GM23338 (cell line): Measurements from ENCODE around the gene TRMT5. TPM values are rescaled to one million over a fixed set of nuclear protein-coding genes. Genes with fewer than 3 reads are reported as not detected.

Experiments
- ATAC-seq: fragments of 200-7000 bp; cut with Tn5 transposase; 3 replicates; pipeline ENCODE4 v1.9.1; 2020
- DNase-seq: peaks from one replicate; pipeline ENCODE4 v3.0.0-alpha.2; 2015; ENCODE audit warnings: low spot score
- H2AFZ ChIP-seq: fragments of 200-600 bp; sonication (generic); 2 replicates; pipeline ENCODE4 v1.8.0; 2016; ENCODE audit warnings: antibody characterized with exemption, mild to moderate bottlenecking, moderate library complexity
- H3F3A ChIP-seq: fragments of 200-600 bp; sonication (generic); replicated peaks from 2 replicates; pipeline ENCODE4 v1.8.0; 2017; ENCODE audit warnings: antibody characterized with exemption, mixed run types, low read depth
- H3K27ac ChIP-seq: fragments of 200-600 bp; sonication (generic); 2 replicates; pipeline ENCODE4 v1.6.1; 2016; ENCODE audit warnings: low read depth
- H3K27me3 ChIP-seq: fragments of 200-600 bp; sonication (generic); 2 replicates; pipeline ENCODE4 v1.8.0; 2016; ENCODE audit warnings: mild to moderate bottlenecking, mixed run types, moderate library complexity; ENCODE audit not compliant: insufficient read depth
- H3K36me3 ChIP-seq: fragments of 200-600 bp; sonication (generic); 2 replicates; pipeline ENCODE4 v1.8.0; 2016; ENCODE audit warnings: mild to moderate bottlenecking; ENCODE audit not compliant: insufficient read depth
- H3K4me1 ChIP-seq: fragments of 200-600 bp; sonication (generic); 2 replicates; pipeline ENCODE4 v1.8.0; 2016; ENCODE audit warnings: mild to moderate bottlenecking, moderate library complexity; ENCODE audit not compliant: insufficient read depth
- H3K4me2 ChIP-seq: fragments of 200-600 bp; sonication (generic); 2 replicates; pipeline ENCODE4 v1.7.1; 2017; ENCODE audit warnings: mixed run types
- H3K4me3 ChIP-seq: fragments of 200-600 bp; sonication (generic); 2 replicates; pipeline ENCODE4 v1.6.1; 2016; ENCODE audit warnings: mixed run types
- H3K79me2 ChIP-seq: fragments of 200-600 bp; sonication (generic); replicated peaks from 2 replicates; pipeline ENCODE4 v1.8.0; 2017; ENCODE audit warnings: mild to moderate bottlenecking; ENCODE audit not compliant: insufficient read depth
- H3K9me2 ChIP-seq: fragments of 200-600 bp; sonication (generic); 2 replicates; pipeline ENCODE4 v1.8.0; 2017; ENCODE audit not compliant: insufficient read depth
- H4K20me1 ChIP-seq: fragments of 200-600 bp; sonication (generic); replicated peaks from 2 replicates; pipeline ENCODE4 v1.8.0; 2017; ENCODE audit warnings: mild to moderate bottlenecking; ENCODE audit not compliant: insufficient read depth
- H3K27ac Mint-ChIP-seq: 2 replicates; pipeline ENCODE4 v1.8.0; 2020; ENCODE audit warnings: inconsistent platforms, mild to moderate bottlenecking, moderate library complexity, mixed read lengths
- H3K27me3 Mint-ChIP-seq: 3 replicates; pipeline ENCODE4 v1.8.0; 2022; ENCODE audit warnings: low read depth, mild to moderate bottlenecking, moderate library complexity, mixed read lengths, inconsistent platforms; ENCODE audit not compliant: insufficient read depth, poor library complexity
- H3K36me3 Mint-ChIP-seq: 3 replicates; pipeline ENCODE4 v1.8.0; 2021; ENCODE audit warnings: low read depth, mild to moderate bottlenecking, inconsistent platforms, moderate library complexity, mixed read lengths
- H3K4me1 Mint-ChIP-seq: 3 replicates; pipeline ENCODE4 v1.8.0; 2020; ENCODE audit warnings: mild to moderate bottlenecking, inconsistent platforms, mixed read lengths
- H3K4me3 Mint-ChIP-seq: 3 replicates; pipeline ENCODE4 v1.8.0; 2021; ENCODE audit warnings: moderate library complexity, mild to moderate bottlenecking, inconsistent platforms, mixed read lengths
- H3K9me3 Mint-ChIP-seq: 3 replicates; pipeline ENCODE4 v1.8.0; 2020; ENCODE audit warnings: moderate library complexity, mild to moderate bottlenecking, inconsistent platforms, mixed read lengths
- CREB1 ChIP-seq: fragments of 250-450 bp; sonication (Bioruptor Pico); IDR thresholded peaks from 2 replicates; pipeline ENCODE4 v1.5.0; 2020; ENCODE audit warnings: low read depth, mild to moderate bottlenecking, moderate library complexity
- EZH2 ChIP-seq: fragments of 200-600 bp; sonication (generic); IDR thresholded peaks from one replicate; pipeline ENCODE4 v1.8.0; 2017; ENCODE audit warnings: antibody characterized with exemption, mild to moderate bottlenecking, low read depth; ENCODE audit not compliant: unreplicated experiment
- EZH2phosphoT487 ChIP-seq: fragments of 200-600 bp; sonication (generic); IDR thresholded peaks from one replicate; pipeline ENCODE4 v1.8.1; 2018; ENCODE audit warnings: antibody characterized with exemption; ENCODE audit not compliant: unreplicated experiment
- JUNB ChIP-seq: IDR thresholded peaks from one replicate; pipeline ENCODE4 v1.6.1; 2016; ENCODE audit warnings: antibody characterized with exemption; ENCODE audit not compliant: unreplicated experiment
- POLR2AphosphoS5 ChIP-seq: IDR thresholded peaks from 2 replicates; pipeline ENCODE4 v1.6.1; 2016; ENCODE audit warnings: antibody characterized with exemption, low read depth
- STAT1 ChIP-seq: IDR thresholded peaks from one replicate; pipeline ENCODE4 v1.6.1; 2016; ENCODE audit warnings: antibody characterized with exemption; ENCODE audit not compliant: unreplicated experiment
- ZNF114 ChIP-seq: fragments of 250-450 bp; sonication (Bioruptor Pico); IDR thresholded peaks from 2 replicates; pipeline ENCODE4 v1.5.0; 2020; ENCODE audit warnings: mild to moderate bottlenecking, moderate library complexity
- polyA plus RNA-seq: library from polyadenylated mRNA; unstranded; fragments of >200 nt; fragmentation: Nextera tagmentation; extraction: Ambion mirVana; gene quantifications from 2 replicates; pipeline ENCODE4 v1.2.1, GENCODE V29; 2016
- total RNA-seq: library from RNA; depleted of rRNA; stranded (reverse); fragments of >200 nt; shearing (Covaris generic); gene quantifications from 2 replicates; pipeline ENCODE4 v1.2.3, GENCODE V29; 2014
- TF ChIP-seq, protein P1 (sequence below): fragments of 250-450 bp; sonication (Bioruptor Pico); IDR thresholded peaks from 2 replicates; pipeline ENCODE4 v1.5.0; 2020; ENCODE audit warnings: mild to moderate bottlenecking, moderate library complexity
- TF ChIP-seq, protein P2 (sequence below), 2 experiments: fragments of 200-600 bp in 1 of 2; sonication (generic) in 1 of 2; conservative IDR thresholded peaks; 2 replicates each; pipeline versions ENCODE4 v1.5.1 to v1.6.1; 2016 to 2017; ENCODE audit warnings: antibody characterized with exemption in 2 of 2, low read depth in 2 of 2, mild to moderate bottlenecking in 2 of 2, moderate library complexity in 1 of 2
- TF ChIP-seq, protein P3 (sequence below): IDR thresholded peaks from one replicate; pipeline ENCODE4 v1.6.1; 2018; ENCODE audit warnings: antibody characterized with exemption; ENCODE audit not compliant: unreplicated experiment
- TF ChIP-seq, protein P4 (sequence below): IDR thresholded peaks from 2 replicates; pipeline ENCODE4 v1.6.1; 2016; ENCODE audit warnings: antibody characterized with exemption

The TRMT5 gene
- total and polyA plus RNA-seq, 2 experiments from 2014 or later = 9.8 to 18.4 TPM

DNA sequence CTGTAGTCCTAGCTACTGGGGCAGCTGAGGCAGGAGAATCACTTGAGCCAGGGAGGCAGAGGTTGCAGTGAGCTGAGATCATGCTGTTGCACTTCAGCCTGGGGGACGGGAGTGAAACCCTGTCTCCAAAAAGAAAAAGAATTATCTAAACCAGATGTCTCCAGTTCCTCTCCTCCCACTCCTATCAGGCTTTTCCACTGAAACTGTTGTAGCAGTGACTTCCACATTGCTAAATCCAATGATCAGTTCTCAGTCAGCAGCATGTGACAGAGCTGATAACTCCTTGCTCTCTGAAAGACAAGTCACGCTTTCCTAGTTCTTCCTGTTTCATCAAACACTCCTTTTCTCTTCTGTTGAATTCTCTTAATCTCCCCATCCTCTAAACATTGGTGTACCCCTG is 8.7 kb upstream of the TRMT5 start (continued):
- TF ChIP-seq, protein P1, sequence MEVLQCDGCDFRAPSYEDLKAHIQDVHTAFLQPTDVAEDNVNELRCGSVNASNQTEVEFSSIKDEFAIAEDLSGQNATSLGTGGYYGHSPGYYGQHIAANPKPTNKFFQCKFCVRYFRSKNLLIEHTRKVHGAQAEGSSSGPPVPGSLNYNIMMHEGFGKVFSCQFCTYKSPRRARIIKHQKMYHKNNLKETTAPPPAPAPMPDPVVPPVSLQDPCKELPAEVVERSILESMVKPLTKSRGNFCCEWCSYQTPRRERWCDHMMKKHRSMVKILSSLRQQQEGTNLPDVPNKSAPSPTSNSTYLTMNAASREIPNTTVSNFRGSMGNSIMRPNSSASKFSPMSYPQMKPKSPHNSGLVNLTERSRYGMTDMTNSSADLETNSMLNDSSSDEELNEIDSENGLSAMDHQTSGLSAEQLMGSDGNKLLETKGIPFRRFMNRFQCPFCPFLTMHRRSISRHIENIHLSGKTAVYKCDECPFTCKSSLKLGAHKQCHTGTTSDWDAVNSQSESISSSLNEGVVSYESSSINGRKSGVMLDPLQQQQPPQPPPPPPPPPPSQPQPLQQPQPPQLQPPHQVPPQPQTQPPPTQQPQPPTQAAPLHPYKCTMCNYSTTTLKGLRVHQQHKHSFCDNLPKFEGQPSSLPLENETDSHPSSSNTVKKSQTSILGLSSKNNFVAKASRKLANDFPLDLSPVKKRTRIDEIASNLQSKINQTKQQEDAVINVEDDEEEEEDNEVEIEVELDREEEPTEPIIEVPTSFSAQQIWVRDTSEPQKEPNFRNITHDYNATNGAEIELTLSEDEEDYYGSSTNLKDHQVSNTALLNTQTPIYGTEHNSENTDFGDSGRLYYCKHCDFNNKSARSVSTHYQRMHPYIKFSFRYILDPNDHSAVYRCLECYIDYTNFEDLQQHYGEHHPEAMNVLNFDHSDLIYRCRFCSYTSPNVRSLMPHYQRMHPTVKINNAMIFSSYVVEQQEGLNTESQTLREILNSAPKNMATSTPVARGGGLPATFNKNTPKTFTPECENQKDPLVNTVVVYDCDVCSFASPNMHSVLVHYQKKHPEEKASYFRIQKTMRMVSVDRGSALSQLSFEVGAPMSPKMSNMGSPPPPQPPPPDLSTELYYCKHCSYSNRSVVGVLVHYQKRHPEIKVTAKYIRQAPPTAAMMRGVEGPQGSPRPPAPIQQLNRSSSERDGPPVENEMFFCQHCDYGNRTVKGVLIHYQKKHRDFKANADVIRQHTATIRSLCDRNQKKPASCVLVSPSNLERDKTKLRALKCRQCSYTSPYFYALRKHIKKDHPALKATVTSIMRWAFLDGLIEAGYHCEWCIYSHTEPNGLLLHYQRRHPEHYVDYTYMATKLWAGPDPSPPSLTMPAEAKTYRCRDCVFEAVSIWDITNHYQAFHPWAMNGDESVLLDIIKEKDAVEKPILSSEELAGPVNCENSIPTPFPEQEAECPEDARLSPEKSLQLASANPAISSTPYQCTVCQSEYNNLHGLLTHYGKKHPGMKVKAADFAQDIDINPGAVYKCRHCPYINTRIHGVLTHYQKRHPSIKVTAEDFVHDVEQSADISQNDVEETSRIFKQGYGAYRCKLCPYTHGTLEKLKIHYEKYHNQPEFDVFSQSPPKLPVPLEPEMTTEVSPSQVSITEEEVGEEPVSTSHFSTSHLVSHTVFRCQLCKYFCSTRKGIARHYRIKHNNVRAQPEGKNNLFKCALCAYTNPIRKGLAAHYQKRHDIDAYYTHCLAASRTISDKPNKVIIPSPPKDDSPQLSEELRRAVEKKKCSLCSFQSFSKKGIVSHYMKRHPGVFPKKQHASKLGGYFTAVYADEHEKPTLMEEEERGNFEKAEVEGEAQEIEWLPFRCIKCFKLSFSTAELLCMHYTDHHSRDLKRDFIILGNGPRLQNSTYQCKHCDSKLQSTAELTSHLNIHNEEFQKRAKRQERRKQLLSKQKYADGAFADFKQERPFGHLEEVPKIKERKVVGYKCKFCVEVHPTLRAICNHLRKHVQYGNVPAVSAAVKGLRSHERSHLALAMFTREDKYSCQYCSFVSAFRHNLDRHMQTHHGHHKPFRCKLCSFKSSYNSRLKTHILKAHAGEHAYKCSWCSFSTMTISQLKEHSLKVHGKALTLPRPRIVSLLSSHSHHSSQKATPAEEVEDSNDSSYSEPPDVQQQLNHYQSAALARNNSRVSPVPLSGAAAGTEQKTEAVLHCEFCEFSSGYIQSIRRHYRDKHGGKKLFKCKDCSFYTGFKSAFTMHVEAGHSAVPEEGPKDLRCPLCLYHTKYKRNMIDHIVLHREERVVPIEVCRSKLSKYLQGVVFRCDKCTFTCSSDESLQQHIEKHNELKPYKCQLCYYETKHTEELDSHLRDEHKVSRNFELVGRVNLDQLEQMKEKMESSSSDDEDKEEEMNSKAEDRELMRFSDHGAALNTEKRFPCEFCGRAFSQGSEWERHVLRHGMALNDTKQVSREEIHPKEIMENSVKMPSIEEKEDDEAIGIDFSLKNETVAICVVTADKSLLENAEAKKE (CRISPR knock-in tag) = no peak
- TF ChIP-seq JUNB = no peak

DNA sequence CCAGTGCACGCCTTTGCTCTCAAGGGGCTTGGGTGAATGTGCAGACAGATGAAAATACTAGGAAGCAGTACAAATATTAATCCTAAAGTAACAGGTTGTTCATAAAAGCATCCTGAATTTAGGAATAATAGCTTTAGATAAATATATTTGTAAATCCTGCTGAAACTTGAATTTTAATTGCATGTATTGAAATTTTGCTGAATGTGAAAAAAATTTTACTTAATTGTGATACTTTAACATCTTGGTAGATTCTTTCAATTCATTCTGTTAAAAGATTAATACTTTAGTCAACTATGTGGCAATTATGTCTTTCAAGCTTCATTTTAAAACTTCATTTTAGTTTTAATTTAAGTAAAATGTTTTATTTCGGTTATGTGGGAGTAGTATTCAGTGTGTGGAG is 5.6 kb upstream of the TRMT5 start:
- no peaks in the 10 kb centered on the region; the same call in 1 of the 3 replicates for H3K36me3 Mint-ChIP-seq
- 0 out of 2 replicates have a peak, but pooled peaks cover 4% of the 10 kb centered on the region for H4K20me1 ChIP-seq
- H3K4me3 Mint-ChIP-seq = no peak overlapping the region
- no peaks in the 10 kb centered on the region for H3K9me3 Mint-ChIP-seq
- no peaks in the 10 kb centered on the region for H3K27me3 Mint-ChIP-seq
- H3K4me1 Mint-ChIP-seq = 0 out of 3 replicates have a peak, but pooled peaks cover 3% of the 10 kb centered on the region
- peaks cover 5% of the 10 kb centered on the region; the same call in 1 of the 2 replicates for H3K4me1 ChIP-seq
- H3K79me2 ChIP-seq = peaks cover 9% of the 10 kb centered on the region; the same call in 1 of the 2 replicates
- H3K36me3 ChIP-seq = no peaks in the 10 kb centered on the region
- ATAC-seq = no peak
- H3K4me2 ChIP-seq = no peak overlapping the region
- no peak overlapping the region for H3K27ac ChIP-seq
- no peak overlapping the region for H3K27ac Mint-ChIP-seq
- no peaks in the 10 kb centered on the region for H3F3A ChIP-seq
- no peak overlapping the region for H3K4me3 ChIP-seq
- no peaks in the 10 kb centered on the region for H3K9me2 ChIP-seq
- no peak for DNase-seq
- no peaks in the 10 kb centered on the region for H3K27me3 ChIP-seq
- no peak overlapping the region for H2AFZ ChIP-seq
- TF ChIP-seq ZNF114 = no peak
- TF ChIP-seq EZH2phosphoT487 = no peak
- TF ChIP-seq STAT1 = no peak
- TF ChIP-seq POLR2AphosphoS5 = no peak
- TF ChIP-seq EZH2 = no peak
- TF ChIP-seq, protein P2, sequence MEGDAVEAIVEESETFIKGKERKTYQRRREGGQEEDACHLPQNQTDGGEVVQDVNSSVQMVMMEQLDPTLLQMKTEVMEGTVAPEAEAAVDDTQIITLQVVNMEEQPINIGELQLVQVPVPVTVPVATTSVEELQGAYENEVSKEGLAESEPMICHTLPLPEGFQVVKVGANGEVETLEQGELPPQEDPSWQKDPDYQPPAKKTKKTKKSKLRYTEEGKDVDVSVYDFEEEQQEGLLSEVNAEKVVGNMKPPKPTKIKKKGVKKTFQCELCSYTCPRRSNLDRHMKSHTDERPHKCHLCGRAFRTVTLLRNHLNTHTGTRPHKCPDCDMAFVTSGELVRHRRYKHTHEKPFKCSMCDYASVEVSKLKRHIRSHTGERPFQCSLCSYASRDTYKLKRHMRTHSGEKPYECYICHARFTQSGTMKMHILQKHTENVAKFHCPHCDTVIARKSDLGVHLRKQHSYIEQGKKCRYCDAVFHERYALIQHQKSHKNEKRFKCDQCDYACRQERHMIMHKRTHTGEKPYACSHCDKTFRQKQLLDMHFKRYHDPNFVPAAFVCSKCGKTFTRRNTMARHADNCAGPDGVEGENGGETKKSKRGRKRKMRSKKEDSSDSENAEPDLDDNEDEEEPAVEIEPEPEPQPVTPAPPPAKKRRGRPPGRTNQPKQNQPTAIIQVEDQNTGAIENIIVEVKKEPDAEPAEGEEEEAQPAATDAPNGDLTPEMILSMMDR (conservative IDR thresholded peaks at IDR 0.05; ENCODE audit: low read depth in 2 of 2) = no peak
- TF ChIP-seq JUNB = no peak
- TF ChIP-seq, protein P3, sequence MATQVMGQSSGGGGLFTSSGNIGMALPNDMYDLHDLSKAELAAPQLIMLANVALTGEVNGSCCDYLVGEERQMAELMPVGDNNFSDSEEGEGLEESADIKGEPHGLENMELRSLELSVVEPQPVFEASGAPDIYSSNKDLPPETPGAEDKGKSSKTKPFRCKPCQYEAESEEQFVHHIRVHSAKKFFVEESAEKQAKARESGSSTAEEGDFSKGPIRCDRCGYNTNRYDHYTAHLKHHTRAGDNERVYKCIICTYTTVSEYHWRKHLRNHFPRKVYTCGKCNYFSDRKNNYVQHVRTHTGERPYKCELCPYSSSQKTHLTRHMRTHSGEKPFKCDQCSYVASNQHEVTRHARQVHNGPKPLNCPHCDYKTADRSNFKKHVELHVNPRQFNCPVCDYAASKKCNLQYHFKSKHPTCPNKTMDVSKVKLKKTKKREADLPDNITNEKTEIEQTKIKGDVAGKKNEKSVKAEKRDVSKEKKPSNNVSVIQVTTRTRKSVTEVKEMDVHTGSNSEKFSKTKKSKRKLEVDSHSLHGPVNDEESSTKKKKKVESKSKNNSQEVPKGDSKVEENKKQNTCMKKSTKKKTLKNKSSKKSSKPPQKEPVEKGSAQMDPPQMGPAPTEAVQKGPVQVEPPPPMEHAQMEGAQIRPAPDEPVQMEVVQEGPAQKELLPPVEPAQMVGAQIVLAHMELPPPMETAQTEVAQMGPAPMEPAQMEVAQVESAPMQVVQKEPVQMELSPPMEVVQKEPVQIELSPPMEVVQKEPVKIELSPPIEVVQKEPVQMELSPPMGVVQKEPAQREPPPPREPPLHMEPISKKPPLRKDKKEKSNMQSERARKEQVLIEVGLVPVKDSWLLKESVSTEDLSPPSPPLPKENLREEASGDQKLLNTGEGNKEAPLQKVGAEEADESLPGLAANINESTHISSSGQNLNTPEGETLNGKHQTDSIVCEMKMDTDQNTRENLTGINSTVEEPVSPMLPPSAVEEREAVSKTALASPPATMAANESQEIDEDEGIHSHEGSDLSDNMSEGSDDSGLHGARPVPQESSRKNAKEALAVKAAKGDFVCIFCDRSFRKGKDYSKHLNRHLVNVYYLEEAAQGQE = no peak
- TF ChIP-seq, protein P4, sequence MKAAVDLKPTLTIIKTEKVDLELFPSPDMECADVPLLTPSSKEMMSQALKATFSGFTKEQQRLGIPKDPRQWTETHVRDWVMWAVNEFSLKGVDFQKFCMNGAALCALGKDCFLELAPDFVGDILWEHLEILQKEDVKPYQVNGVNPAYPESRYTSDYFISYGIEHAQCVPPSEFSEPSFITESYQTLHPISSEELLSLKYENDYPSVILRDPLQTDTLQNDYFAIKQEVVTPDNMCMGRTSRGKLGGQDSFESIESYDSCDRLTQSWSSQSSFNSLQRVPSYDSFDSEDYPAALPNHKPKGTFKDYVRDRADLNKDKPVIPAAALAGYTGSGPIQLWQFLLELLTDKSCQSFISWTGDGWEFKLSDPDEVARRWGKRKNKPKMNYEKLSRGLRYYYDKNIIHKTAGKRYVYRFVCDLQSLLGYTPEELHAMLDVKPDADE = no peak
- no peak for TF ChIP-seq CREB1 (CRISPR knock-in tag)
